ENCODE measurements around the gene MYH9. TPM values are rescaled to one million over a fixed set of nuclear protein-coding genes. Genes with fewer than 3 reads are reported as not detected.
"Not testable (repeated sequence)": the region's sequence is repeated elsewhere in the genome, so short reads cannot be mapped to it uniquely, and the experiment has no call there.

MYH9 gene
- total and polyA plus RNA-seq, 11 donors = 109 to 482 (median 238) TPM

DNA sequence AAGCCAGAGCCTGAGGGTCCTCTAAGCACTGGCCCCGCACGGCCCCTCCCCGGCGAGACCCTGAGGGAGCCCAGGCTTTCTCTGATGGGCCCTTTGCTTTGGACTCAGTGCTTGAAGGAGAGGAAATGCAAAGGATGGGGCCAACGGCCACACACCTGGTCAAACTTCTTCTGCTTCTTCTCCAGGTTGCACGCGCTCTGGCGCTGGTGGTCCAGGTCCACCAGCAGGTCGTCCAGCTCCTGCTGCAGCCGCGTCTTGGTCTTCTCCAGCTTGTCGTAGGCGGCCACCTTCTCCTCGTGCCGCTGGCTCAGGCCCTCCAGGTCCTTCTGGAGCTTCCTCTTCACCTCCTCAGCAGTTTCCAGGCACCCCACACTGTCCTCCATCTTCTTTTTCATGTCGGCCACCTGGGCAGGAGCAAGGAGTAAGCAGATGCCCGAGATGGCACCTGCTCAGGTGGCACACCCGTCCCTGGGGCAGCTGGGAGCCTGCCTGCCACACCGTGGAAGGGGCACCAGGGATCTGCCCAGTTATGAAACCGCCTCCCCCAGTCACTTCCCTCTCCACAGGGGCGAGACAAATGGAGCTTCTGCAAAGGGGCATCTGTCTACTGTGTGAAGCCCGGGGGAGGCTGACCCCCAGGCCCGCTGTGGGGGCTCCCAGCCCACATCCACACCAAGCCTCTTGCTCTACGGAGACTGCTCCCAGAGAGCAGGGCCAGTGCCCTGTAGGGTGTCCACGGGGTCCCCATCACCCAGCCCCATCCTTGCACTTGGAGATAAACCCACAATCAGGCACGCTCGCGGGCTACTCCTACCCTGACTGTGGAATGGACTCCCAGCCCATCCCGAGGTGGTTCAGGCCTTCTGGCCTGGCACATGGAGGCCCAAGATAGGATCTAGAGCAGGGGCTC, 95.7 kb downstream of the MYH9 start:
- intact Hi-C loops (cut with DNase I) = no loop called here
- peak in 1 of 5 donors; percentile 23 for DNase-seq
- Histone ChIP-seq H3K36me3 (peaks cover 12 to 95% (median 89%) of the 10 kb centered on the region in 9 donors), H3K4me1 (peaks cover 0 to 2% (median 0%) of the 10 kb centered on the region in 12 donors), H3K9me3 (no peaks in the 10 kb centered on the region), H3K4me3 (no peak overlapping the region), H3K27ac (peak overlapping the region in 1 of 12 donors; percentile 47), H3K27me3 (no peaks in the 10 kb centered on the region)
- WGBS, 4 donors = 88 to 97% (median 94%) methylated on average over 28 to 29 of the region's 29 CpGs
- peak in 2 of 4 donors; percentile 3 to 5 for ATAC-seq
- no peak for TF ChIP-seq POLR2A (IDR thresholded peaks at IDR 0.05)
- TF ChIP-seq, protein P1, sequence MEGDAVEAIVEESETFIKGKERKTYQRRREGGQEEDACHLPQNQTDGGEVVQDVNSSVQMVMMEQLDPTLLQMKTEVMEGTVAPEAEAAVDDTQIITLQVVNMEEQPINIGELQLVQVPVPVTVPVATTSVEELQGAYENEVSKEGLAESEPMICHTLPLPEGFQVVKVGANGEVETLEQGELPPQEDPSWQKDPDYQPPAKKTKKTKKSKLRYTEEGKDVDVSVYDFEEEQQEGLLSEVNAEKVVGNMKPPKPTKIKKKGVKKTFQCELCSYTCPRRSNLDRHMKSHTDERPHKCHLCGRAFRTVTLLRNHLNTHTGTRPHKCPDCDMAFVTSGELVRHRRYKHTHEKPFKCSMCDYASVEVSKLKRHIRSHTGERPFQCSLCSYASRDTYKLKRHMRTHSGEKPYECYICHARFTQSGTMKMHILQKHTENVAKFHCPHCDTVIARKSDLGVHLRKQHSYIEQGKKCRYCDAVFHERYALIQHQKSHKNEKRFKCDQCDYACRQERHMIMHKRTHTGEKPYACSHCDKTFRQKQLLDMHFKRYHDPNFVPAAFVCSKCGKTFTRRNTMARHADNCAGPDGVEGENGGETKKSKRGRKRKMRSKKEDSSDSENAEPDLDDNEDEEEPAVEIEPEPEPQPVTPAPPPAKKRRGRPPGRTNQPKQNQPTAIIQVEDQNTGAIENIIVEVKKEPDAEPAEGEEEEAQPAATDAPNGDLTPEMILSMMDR (IDR thresholded peaks at IDR 0.05) = no peak

DNA sequence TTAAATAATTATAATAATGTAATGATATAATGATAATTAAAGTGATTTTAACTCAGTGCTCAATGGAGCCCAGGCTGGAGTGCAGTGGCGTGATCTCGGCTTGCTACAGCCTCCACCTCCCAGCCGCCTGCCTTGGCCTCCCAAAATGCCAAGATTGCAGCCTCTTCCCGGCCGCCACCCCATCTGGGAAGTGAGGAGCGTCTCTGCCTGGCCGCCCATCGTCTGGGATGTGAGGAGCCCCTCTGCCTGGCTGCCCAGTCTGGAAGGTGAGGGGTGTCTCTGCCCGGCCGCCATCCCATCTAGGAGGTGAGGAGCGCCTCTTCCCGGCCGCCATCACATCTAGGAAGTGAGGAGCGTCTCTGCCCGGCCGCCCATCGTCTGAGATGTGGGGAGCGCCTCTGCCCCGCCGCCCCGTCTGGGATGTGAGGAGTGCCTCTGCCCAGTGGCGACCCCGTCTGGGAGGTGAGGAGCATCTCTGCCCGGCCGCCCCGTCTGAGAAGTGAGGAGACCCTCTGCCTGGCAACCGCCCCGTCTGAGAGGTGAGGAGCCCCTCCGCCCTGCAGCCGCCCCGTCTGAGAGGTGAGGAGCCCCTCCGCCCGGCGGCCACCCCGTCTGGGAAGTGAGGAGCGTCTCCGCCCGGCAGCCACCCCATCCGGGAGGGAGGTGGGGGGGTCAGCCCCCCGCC, 97.2 kb downstream of the MYH9 start:
- Histone ChIP-seq H3K4me1 (peaks cover 0 to 17% (median 10%) of the 10 kb centered on the region in 12 donors), H3K36me3 (peaks cover 14 to 95% (median 89%) of the 10 kb centered on the region in 9 donors)
- H3K27ac ChIP-seq; H3K27me3 ChIP-seq; H3K9me3 ChIP-seq; ATAC-seq; H3K4me3 ChIP-seq; intact Hi-C loops (cut with DNase I): not testable (repeated sequence)
- peak in 1 of 5 donors; percentile 16 for DNase-seq
- 94 to 98% (median 97%) methylated on average over 6 to 22 of the region's 40 CpGs for WGBS, 4 donors

DNA sequence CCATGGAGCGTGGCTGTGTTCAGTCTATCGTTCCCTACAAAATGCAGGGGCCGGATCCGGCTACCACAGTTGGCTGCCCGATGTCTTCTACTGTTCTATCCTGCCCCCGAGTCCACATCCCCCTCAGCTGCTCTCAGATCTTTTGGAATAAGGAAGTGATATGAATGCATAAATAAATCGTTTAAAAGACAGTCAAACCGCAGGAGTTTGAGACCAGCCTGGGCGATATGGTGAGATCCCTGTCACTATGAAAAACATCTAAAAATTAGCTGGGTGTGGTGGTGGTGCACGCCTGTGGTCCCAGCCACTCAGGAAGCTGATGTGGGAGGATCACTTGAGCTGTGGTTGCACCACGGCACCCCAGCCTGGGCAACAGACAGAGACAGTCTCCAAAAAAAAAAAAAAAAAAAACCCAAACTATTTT, 97.8 kb downstream of the MYH9 start:
- H3K27me3 ChIP-seq, H3K4me3 ChIP-seq, H3K9me3 ChIP-seq, ATAC-seq: not testable (repeated sequence)
- intact Hi-C loops (cut with DNase I) = loop anchor here in 2 of 10 donors (5.0 to 10.0 kb wide), 2 partner anchors 65 to 93 kb away; no protein-coding TSS in a partner anchor
- Histone ChIP-seq H3K4me1 (peaks cover 0 to 23% (median 13%) of the 10 kb centered on the region in 12 donors), H3K36me3 (peaks cover 17 to 95% (median 89%) of the 10 kb centered on the region in 9 donors), H3K27ac (peak overlapping the region in 1 of 12 donors; percentile 73)
- WGBS, 4 donors = 90 to 96% (median 93%) methylated on average over 11 of the region's 11 CpGs
- peak in 1 of 5 donors; percentile 2 for DNase-seq

DNA sequence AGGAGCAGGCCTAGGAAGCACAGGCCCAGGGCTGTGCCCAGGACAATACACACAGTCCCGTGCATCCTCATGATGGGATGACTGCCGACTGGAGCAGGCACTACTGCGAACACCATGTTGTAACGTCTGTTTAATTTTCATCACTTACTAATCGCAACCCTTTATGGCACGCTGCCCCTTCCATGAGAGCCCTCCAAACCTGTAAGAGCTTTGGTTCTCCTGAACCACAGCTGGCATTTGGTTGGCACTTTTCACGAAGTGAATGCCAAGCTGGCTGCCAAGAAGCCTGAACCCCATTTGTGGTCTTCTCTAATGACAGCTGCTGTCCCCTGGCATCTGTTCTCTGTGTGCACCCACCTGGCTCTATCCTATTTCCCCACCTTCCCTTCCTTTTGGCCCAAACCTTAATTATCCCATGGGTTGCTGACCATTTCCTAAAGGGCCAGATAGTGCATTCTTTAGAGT, 98.3 kb downstream of the MYH9 start:
- H3K36me3 ChIP-seq = peaks cover 17 to 95% (median 89%) of the 10 kb centered on the region in 9 donors
- H3K27me3 ChIP-seq = no peaks in the 10 kb centered on the region
- ATAC-seq = peak in 1 of 4 donors; percentile 1
- no peak for TF ChIP-seq POLR2A (IDR thresholded peaks at IDR 0.05)
- TF ChIP-seq, protein P1 (IDR thresholded peaks at IDR 0.05) = no peak
- no peak overlapping the region for H3K4me3 ChIP-seq
- DNase-seq = peak in 1 of 5 donors; percentile 7
- no peaks in the 10 kb centered on the region for H3K9me3 ChIP-seq
- peaks cover 0 to 24% (median 13%) of the 10 kb centered on the region in 12 donors for H3K4me1 ChIP-seq
- 68 to 85% (median 78%) methylated on average over 7 of the region's 7 CpGs for WGBS, 4 donors
- intact Hi-C loops (cut with DNase I) = loop anchor here in 2 of 10 donors (5.0 to 10.0 kb wide), 2 partner anchors 65 to 92 kb away; no protein-coding TSS in a partner anchor
- peak overlapping the region in 1 of 12 donors; percentile 73 for H3K27ac ChIP-seq

Measured in heart left ventricle (tissue), 16 donors.